ENCODE measurements around the gene PSMA6.

PSMA6 gene

GRCh38 chr14:35262436-35262835, 29.7 kb upstream of the PSMA6 start:
- H3K27me3 Mint-ChIP-seq: no peaks in the 10 kb centered on the region
- H3K9me3 Mint-ChIP-seq: no peaks in the 10 kb centered on the region
- peaks cover 3% of the 10 kb centered on the region for H3K4me1 Mint-ChIP-seq
- no peak overlapping the region for H3K27ac Mint-ChIP-seq
- H3K36me3 Mint-ChIP-seq: peaks cover 16% of the 10 kb centered on the region
- H3K4me3 Mint-ChIP-seq: no peak overlapping the region

GRCh38 chr14:35268946-35269345, 23.2 kb upstream of the PSMA6 start:
- Mint-ChIP-seq H3K9me3 (no peaks in the 10 kb centered on the region), H3K27me3 (no peaks in the 10 kb centered on the region), H3K4me1 (no peaks in the 10 kb centered on the region), H3K36me3 (peaks cover 13% of the 10 kb centered on the region), H3K27ac (no peak overlapping the region), H3K4me3 (no peak overlapping the region)

- Mint-ChIP-seq H3K4me1 (no peaks in the 10 kb centered on the region), H3K27ac (no peak overlapping the region), H3K36me3 (peaks cover 8% of the 10 kb centered on the region)
These were observed 17.4 kb upstream of the PSMA6 start for GRCh38 chr14:35274805-35275204.

GRCh38 chr14:35277179-35277578, 15.0 kb upstream of the PSMA6 start:
- H3K27me3 Mint-ChIP-seq: no peaks in the 10 kb centered on the region

More at GRCh38 chr14:35274805-35275204, 17.4 kb upstream of the PSMA6 start:
- H3K27me3 Mint-ChIP-seq: no peaks in the 10 kb centered on the region
- H3K9me3 Mint-ChIP-seq: no peaks in the 10 kb centered on the region
- H3K4me3 Mint-ChIP-seq: no peak overlapping the region

GRCh38 chr14:35279369-35279768, 12.8 kb upstream of the PSMA6 start:
- no peaks in the 10 kb centered on the region for H3K9me3 Mint-ChIP-seq
- peaks cover 10% of the 10 kb centered on the region for H3K36me3 Mint-ChIP-seq
- peaks cover under 1% of the 10 kb centered on the region for H3K4me1 Mint-ChIP-seq
- H3K4me3 Mint-ChIP-seq: no peak overlapping the region
- no peak overlapping the region for H3K27ac Mint-ChIP-seq
- no peaks in the 10 kb centered on the region for H3K27me3 Mint-ChIP-seq

More at GRCh38 chr14:35277179-35277578, 15.0 kb upstream of the PSMA6 start:
- Mint-ChIP-seq H3K4me1 (no peaks in the 10 kb centered on the region), H3K4me3 (no peak overlapping the region), H3K9me3 (no peaks in the 10 kb centered on the region), H3K36me3 (peaks cover 12% of the 10 kb centered on the region), H3K27ac (no peak overlapping the region)

- Mint-ChIP-seq H3K9me3 (peaks cover 6% of the 10 kb centered on the region), H3K4me1 (peaks cover 20% of the 10 kb centered on the region), H3K27ac (no peak overlapping the region), H3K36me3 (peaks cover 16% of the 10 kb centered on the region), H3K4me3 (no peak overlapping the region), H3K27me3 (no peaks in the 10 kb centered on the region)
These were observed 10.8 kb upstream of the PSMA6 start for GRCh38 chr14:35281341-35281740.

- H3K36me3 Mint-ChIP-seq: peaks cover 14% of the 10 kb centered on the region
- H3K4me3 Mint-ChIP-seq: no peak overlapping the region
- no peaks in the 10 kb centered on the region for H3K27me3 Mint-ChIP-seq
- H3K4me1 Mint-ChIP-seq: peaks cover 45% of the 10 kb centered on the region
- peaks cover 6% of the 10 kb centered on the region for H3K9me3 Mint-ChIP-seq
- H3K27ac Mint-ChIP-seq: peak overlapping the region; percentile 81
These were observed 7.7 kb upstream of the PSMA6 start for GRCh38 chr14:35284506-35284905.

GRCh38 chr14:35285168-35286002, 6.8 kb upstream of the PSMA6 start:
- H3K27ac Mint-ChIP-seq: peak overlapping the region; percentile 96
- H3K4me1 Mint-ChIP-seq: peaks cover 45% of the 10 kb centered on the region

GRCh38 chr14:35286003-35286600, 6.1 kb upstream of the PSMA6 start:
- no peaks in the 10 kb centered on the region for H3K27me3 Mint-ChIP-seq
- peak overlapping the region; percentile 99 for H3K27ac Mint-ChIP-seq
- H3K36me3 Mint-ChIP-seq: peaks cover 9% of the 10 kb centered on the region
- H3K9me3 Mint-ChIP-seq: peaks cover 6% of the 10 kb centered on the region
- H3K4me3 Mint-ChIP-seq: peak overlapping the region; percentile 77
- H3K4me1 Mint-ChIP-seq: peaks cover 50% of the 10 kb centered on the region

More at GRCh38 chr14:35285168-35286002, 6.8 kb upstream of the PSMA6 start:
- Mint-ChIP-seq H3K9me3 (peaks cover 6% of the 10 kb centered on the region), H3K27me3 (no peaks in the 10 kb centered on the region), H3K4me3 (peak overlapping the region; percentile 77), H3K36me3 (peaks cover 13% of the 10 kb centered on the region)

GRCh38 chr14:35286707-35287106, 5.5 kb upstream of the PSMA6 start:
- peaks cover 50% of the 10 kb centered on the region for H3K4me1 Mint-ChIP-seq
- peak overlapping the region; percentile 99 for H3K27ac Mint-ChIP-seq

GRCh38 chr14:35287431-35288013, 4.7 kb upstream of the PSMA6 start:
- H3K27me3 Mint-ChIP-seq: no peaks in the 10 kb centered on the region
- H3K36me3 Mint-ChIP-seq: peaks cover 6% of the 10 kb centered on the region
- peak overlapping the region; percentile 70 for H3K4me3 Mint-ChIP-seq
- peaks cover 50% of the 10 kb centered on the region for H3K4me1 Mint-ChIP-seq
- peak overlapping the region; percentile 99 for H3K27ac Mint-ChIP-seq
- H3K9me3 Mint-ChIP-seq: peaks cover 6% of the 10 kb centered on the region

More at GRCh38 chr14:35286707-35287106, 5.5 kb upstream of the PSMA6 start:
- H3K36me3 Mint-ChIP-seq: peaks cover 9% of the 10 kb centered on the region
- no peaks in the 10 kb centered on the region for H3K27me3 Mint-ChIP-seq
- peak overlapping the region; percentile 70 for H3K4me3 Mint-ChIP-seq
- H3K9me3 Mint-ChIP-seq: peaks cover 6% of the 10 kb centered on the region

- Mint-ChIP-seq H3K27me3 (no peaks in the 10 kb centered on the region), H3K27ac (no peak overlapping the region), H3K36me3 (peaks cover 12% of the 10 kb centered on the region), H3K4me1 (peaks cover 55% of the 10 kb centered on the region), H3K9me3 (peaks cover 6% of the 10 kb centered on the region), H3K4me3 (no peak overlapping the region)
These were observed 2.6 kb upstream of the PSMA6 start for GRCh38 chr14:35289623-35290022.

GRCh38 chr14:35292770-35293561, 784 bp downstream of the PSMA6 start:
- Mint-ChIP-seq H3K27me3 (no peaks in the 10 kb centered on the region), H3K4me1 (peaks cover 48% of the 10 kb centered on the region), H3K4me3 (peak overlapping the region; percentile 99), H3K27ac (peak overlapping the region; percentile 98), H3K9me3 (no peaks in the 10 kb centered on the region), H3K36me3 (peaks cover 8% of the 10 kb centered on the region)

GRCh38 chr14:35295845-35296161, 3.6 kb downstream of the PSMA6 start:
- Mint-ChIP-seq H3K9me3 (no peaks in the 10 kb centered on the region), H3K27me3 (no peaks in the 10 kb centered on the region), H3K27ac (peak overlapping the region; percentile 14), H3K4me1 (peaks cover 52% of the 10 kb centered on the region), H3K4me3 (peak overlapping the region; percentile 50), H3K36me3 (peaks cover 10% of the 10 kb centered on the region)

- Mint-ChIP-seq H3K9me3 (no peaks in the 10 kb centered on the region), H3K36me3 (peaks cover 13% of the 10 kb centered on the region), H3K4me3 (peak overlapping the region; percentile 50)
These were observed 4.4 kb downstream of the PSMA6 start for GRCh38 chr14:35296545-35296944.

More at GRCh38 chr14:35296545-35296944, 4.4 kb downstream of the PSMA6 start:
- no peaks in the 10 kb centered on the region for H3K27me3 Mint-ChIP-seq
- H3K27ac Mint-ChIP-seq: no peak overlapping the region
- peaks cover 57% of the 10 kb centered on the region for H3K4me1 Mint-ChIP-seq
